ENCODE data around the gene RIN3.

RIN3 gene

GRCh38 chr14:92475037-92475436, 38.5 kb upstream of the RIN3 start:
- no peak for TF ChIP-seq CTCF (IDR thresholded peaks at IDR 0.05; ENCODE audit: extremely low read depth, insufficient read depth, missing control alignments)
- DNase-seq (ENCODE audit: low spot score), result no peak
- in situ Hi-C loops (cut with MboI; ENCODE audit: low pct_unique_long_range_greater_than_20kb, low sequenced_read_pairs, unreplicated experiment), result no loop called here

GRCh38 chr14:92475451-92476187, 38.0 kb upstream of the RIN3 start:
- no peak for DNase-seq (ENCODE audit: low spot score)
- in situ Hi-C loops (cut with MboI; ENCODE audit: low pct_unique_long_range_greater_than_20kb, low sequenced_read_pairs, unreplicated experiment), result no loop called here
- no peak for TF ChIP-seq CTCF (IDR thresholded peaks at IDR 0.05; ENCODE audit: extremely low read depth, insufficient read depth, missing control alignments)

GRCh38 chr14:92480856-92481255, 32.7 kb upstream of the RIN3 start:
- in situ Hi-C loops (cut with MboI; ENCODE audit: low pct_unique_long_range_greater_than_20kb, low sequenced_read_pairs, unreplicated experiment), result no loop called here
- no peak for TF ChIP-seq CTCF (IDR thresholded peaks at IDR 0.05; ENCODE audit: extremely low read depth, insufficient read depth, missing control alignments)
- DNase-seq (ENCODE audit: low spot score), result no peak

- in situ Hi-C loops (cut with MboI; ENCODE audit: low pct_unique_long_range_greater_than_20kb, low sequenced_read_pairs, unreplicated experiment), result no loop called here
- no peak for DNase-seq (ENCODE audit: low spot score)
- TF ChIP-seq CTCF (IDR thresholded peaks at IDR 0.05; ENCODE audit: extremely low read depth, insufficient read depth, missing control alignments), result no peak
Measured at GRCh38 chr14:92481386-92481785, 32.2 kb upstream of the RIN3 start.

GRCh38 chr14:92481811-92482555, 31.6 kb upstream of the RIN3 start:
- in situ Hi-C loops (cut with MboI; ENCODE audit: low pct_unique_long_range_greater_than_20kb, low sequenced_read_pairs, unreplicated experiment), result no loop called here
- TF ChIP-seq CTCF (IDR thresholded peaks at IDR 0.05; ENCODE audit: extremely low read depth, insufficient read depth, missing control alignments), result no peak
- no peak for DNase-seq (ENCODE audit: low spot score)

GRCh38 chr14:92482621-92483319, 30.8 kb upstream of the RIN3 start:
- DNase-seq (ENCODE audit: low spot score), result no peak
- in situ Hi-C loops (cut with MboI; ENCODE audit: low pct_unique_long_range_greater_than_20kb, low sequenced_read_pairs, unreplicated experiment), result no loop called here
- no peak for TF ChIP-seq CTCF (IDR thresholded peaks at IDR 0.05; ENCODE audit: extremely low read depth, insufficient read depth, missing control alignments)
